ENCODE measurements around the gene YEATS4. TPM values are rescaled to one million over a fixed set of nuclear protein-coding genes. Genes with fewer than 3 reads are reported as not detected.

Gene YEATS4
- total RNA-seq, 1 donor from 2014 or later, result 13.5 TPM

- Mint-ChIP-seq H3K9me3 (ENCODE audit: low read depth) (no peaks in the 10 kb centered on the region), H3K27ac (ENCODE audit: unreplicated experiment) (no peak overlapping the region), H3K36me3 (ENCODE audit: low read depth) (no peaks in the 10 kb centered on the region), H3K27me3 (ENCODE audit: low read depth) (peaks cover 15% of the 10 kb centered on the region), H3K4me3 (ENCODE audit: unreplicated experiment) (no peak overlapping the region), H3K4me1 (ENCODE audit: low read depth) (no peaks in the 10 kb centered on the region)
- no peak for DNase-seq (ENCODE audit: low spot score)
- TF ChIP-seq, protein P1, sequence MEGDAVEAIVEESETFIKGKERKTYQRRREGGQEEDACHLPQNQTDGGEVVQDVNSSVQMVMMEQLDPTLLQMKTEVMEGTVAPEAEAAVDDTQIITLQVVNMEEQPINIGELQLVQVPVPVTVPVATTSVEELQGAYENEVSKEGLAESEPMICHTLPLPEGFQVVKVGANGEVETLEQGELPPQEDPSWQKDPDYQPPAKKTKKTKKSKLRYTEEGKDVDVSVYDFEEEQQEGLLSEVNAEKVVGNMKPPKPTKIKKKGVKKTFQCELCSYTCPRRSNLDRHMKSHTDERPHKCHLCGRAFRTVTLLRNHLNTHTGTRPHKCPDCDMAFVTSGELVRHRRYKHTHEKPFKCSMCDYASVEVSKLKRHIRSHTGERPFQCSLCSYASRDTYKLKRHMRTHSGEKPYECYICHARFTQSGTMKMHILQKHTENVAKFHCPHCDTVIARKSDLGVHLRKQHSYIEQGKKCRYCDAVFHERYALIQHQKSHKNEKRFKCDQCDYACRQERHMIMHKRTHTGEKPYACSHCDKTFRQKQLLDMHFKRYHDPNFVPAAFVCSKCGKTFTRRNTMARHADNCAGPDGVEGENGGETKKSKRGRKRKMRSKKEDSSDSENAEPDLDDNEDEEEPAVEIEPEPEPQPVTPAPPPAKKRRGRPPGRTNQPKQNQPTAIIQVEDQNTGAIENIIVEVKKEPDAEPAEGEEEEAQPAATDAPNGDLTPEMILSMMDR (IDR thresholded peaks at IDR 0.05), result no peak
Measured at GRCh38 chr12:69343357-69343756, 16.2 kb upstream of the YEATS4 start.

DNA sequence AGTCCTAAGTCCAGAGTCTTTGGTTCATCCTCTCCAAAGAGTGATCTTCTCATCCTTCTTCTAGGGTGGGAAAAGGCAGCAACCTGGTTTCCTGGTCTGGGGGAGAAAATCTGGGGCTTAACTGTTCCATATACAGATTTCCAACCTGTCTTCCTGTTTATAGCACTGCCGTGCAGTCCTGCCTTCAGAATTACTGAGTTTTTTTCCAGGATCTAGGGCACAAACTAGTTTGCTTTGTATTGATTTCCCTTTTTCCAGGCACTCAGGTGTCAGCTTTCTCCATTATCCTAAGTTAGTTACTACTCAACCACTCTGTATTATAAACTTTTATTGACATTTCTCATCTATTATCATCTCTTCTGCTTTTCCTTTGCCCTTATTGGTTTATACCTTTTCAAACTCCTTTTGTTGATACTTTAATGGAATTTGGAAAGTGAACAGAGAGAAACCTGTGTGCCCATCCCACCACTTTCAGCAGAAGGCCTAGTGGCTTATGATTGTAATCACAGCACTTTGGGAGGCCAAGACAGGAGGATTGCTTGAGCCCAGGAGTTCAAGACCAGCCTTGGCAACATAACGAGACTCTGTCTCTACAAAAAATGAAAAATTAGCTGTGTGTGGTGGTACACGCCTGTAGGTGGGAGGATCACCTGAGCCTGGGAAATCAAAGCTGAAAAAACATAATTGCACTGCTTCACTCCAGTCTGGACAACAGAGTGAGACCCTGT lies 15.5 kb upstream of the YEATS4 start:
- DNase-seq (ENCODE audit: low spot score), result no peak
- Mint-ChIP-seq H3K4me3 (ENCODE audit: unreplicated experiment) (no peak overlapping the region), H3K27me3 (ENCODE audit: low read depth) (peaks cover 14% of the 10 kb centered on the region), H3K4me1 (ENCODE audit: low read depth) (no peaks in the 10 kb centered on the region), H3K27ac (ENCODE audit: unreplicated experiment) (no peak overlapping the region), H3K36me3 (ENCODE audit: low read depth) (no peaks in the 10 kb centered on the region), H3K9me3 (ENCODE audit: low read depth) (no peaks in the 10 kb centered on the region)
- TF ChIP-seq, protein P1 (IDR thresholded peaks at IDR 0.05), result no peak

DNA sequence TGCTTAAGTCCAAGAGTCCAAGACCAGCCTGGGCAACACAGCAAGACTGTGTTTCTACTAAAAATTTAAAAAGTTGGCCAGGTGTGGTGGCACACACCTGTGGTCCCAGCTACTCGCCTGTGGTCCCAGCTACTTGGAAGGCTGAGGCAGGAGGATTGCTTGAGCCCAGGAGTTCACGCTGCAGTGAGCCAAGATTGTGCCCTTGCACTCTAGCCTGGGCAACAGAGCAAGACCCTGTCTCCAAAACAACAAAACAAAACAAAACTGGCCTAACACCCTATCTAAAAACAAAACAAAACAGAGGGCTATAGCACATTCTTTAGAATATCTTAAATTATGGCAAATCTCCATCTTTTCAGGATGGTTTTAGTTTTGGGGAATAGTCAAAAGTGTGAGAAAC lies 14.5 kb upstream of the YEATS4 start:
- H3K36me3 Mint-ChIP-seq (ENCODE audit: low read depth), result no peaks in the 10 kb centered on the region
- no peaks in the 10 kb centered on the region for H3K4me1 Mint-ChIP-seq (ENCODE audit: low read depth)
- no peaks in the 10 kb centered on the region for H3K9me3 Mint-ChIP-seq (ENCODE audit: low read depth)
- TF ChIP-seq, protein P1 (IDR thresholded peaks at IDR 0.05), result no peak
- no peak for DNase-seq (ENCODE audit: low spot score)
- H3K27ac Mint-ChIP-seq (ENCODE audit: unreplicated experiment), result no peak overlapping the region
- no peak overlapping the region for H3K4me3 Mint-ChIP-seq (ENCODE audit: unreplicated experiment)
- peaks cover 13% of the 10 kb centered on the region for H3K27me3 Mint-ChIP-seq (ENCODE audit: low read depth)

DNA sequence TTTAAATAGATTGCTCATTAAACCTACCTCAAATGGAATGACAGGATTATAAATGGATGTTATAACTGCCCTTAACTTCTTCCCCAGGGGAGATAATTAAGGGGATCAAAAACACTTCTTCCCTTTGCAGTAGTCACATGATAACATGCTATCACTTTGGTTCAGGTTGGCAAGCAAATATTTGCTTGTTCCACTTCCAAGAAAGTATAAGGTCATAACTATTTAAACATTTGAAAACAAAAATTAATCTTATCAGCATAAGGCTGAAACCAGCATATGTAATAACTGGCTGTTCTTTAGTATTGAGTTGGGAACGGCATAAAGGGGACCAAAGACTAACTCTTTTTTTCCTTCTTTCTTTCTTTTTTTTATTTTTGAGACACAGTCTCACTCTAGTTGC lies 13.8 kb upstream of the YEATS4 start:
- Mint-ChIP-seq H3K9me3 (ENCODE audit: low read depth) (no peaks in the 10 kb centered on the region), H3K27me3 (ENCODE audit: low read depth) (peaks cover 13% of the 10 kb centered on the region), H3K4me3 (ENCODE audit: unreplicated experiment) (no peak overlapping the region), H3K4me1 (ENCODE audit: low read depth) (no peaks in the 10 kb centered on the region), H3K27ac (ENCODE audit: unreplicated experiment) (no peak overlapping the region), H3K36me3 (ENCODE audit: low read depth) (no peaks in the 10 kb centered on the region)
- no peak for DNase-seq (ENCODE audit: low spot score)
- TF ChIP-seq, protein P1 (IDR thresholded peaks at IDR 0.05), result no peak

DNA sequence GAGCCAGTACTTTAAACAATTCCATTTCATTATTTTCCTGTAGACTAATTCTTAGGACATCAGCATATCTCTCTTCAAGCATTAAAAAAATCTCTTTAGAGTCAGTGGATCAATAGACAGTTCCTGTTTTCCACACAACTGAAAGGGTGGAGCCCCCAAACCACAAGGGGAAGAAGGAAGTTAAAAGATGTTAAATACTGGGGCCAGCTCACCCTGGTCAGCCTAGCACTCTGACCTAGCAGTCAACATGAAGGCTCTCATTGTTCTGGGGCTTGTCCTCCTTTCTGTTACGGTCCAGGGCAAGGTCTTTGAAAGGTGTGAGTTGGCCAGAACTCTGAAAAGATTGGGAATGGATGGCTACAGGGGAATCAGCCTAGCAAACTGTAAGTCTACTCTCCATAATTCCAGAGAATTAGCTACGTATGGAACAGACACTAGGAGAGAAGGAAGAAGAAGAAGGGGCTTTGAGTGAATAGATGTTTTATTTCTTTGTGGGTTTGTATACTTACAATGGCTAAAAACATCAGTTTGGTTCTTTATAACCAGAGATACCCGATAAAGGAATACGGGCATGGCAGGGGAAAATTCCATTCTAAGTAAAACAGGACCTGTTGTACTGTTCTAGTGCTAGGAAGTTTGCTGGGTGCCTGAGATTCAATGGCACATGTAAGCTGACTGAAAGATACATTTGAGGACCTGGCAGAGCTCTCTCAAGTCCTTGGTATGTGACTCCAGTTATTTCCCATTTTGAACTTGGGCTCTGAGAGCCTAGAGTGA lies 11.2 kb upstream of the YEATS4 start, which contains the start of gene LYZ:
LYZ (plus strand) TSS at position 220 of the 777 bp plus-strand sequence; CDS start at position 248, 28 bp downstream.
- no peaks in the 10 kb centered on the region for H3K36me3 Mint-ChIP-seq (ENCODE audit: low read depth)
- H3K9me3 Mint-ChIP-seq (ENCODE audit: low read depth), result no peaks in the 10 kb centered on the region
- no peaks in the 10 kb centered on the region for H3K4me1 Mint-ChIP-seq (ENCODE audit: low read depth)
- peaks cover 1% of the 10 kb centered on the region for H3K27me3 Mint-ChIP-seq (ENCODE audit: low read depth)
- H3K27ac Mint-ChIP-seq (ENCODE audit: unreplicated experiment), result no peak within 1 kb of the TSS
- TF ChIP-seq, protein P1 (IDR thresholded peaks at IDR 0.05), result no peak
- no peak for DNase-seq (ENCODE audit: low spot score)
- H3K4me3 Mint-ChIP-seq (ENCODE audit: unreplicated experiment), result no peak within 1 kb of the TSS
